AML-193 (cell line): ENCODE data around the gene CALHM1.
"Not testable (repeated sequence)": the region's sequence is repeated elsewhere in the genome, so short reads cannot be mapped to it uniquely, and the experiment has no call there.

Experiments
- DNase-seq, 2 experiments: peaks; one replicate each; lab custom pipeline; 2025; lab: John Stamatoyannopoulos, UW

Gene CALHM1, protein sequence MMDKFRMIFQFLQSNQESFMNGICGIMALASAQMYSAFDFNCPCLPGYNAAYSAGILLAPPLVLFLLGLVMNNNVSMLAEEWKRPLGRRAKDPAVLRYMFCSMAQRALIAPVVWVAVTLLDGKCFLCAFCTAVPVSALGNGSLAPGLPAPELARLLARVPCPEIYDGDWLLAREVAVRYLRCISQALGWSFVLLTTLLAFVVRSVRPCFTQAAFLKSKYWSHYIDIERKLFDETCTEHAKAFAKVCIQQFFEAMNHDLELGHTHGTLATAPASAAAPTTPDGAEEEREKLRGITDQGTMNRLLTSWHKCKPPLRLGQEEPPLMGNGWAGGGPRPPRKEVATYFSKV

DNA sequence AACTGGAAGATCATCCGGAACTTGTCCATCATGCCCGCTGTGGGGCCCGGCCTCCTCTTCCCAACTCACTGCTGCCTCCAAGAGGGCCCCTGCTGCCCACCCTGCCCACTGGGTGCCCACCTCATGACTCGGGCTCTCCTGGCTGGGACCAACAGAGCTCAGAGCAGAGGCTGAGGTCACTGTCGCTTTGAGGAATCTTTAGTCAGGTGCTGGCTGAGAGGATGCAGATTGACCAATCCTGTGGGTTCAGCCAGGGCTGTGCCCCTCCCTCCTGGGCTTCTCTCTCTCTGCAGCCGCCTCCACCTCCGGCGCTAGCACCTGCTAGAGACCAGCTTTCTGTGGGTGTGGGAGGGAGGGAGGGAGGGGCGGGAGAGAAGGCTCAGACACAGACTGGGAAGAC is at the start of gene CALHM1:
CALHM1 (minus strand) TSS at position 181 of the 400 bp plus-strand sequence; CDS start at position 32, 149 bp downstream.
- DNase-seq, result no peak

DNA sequence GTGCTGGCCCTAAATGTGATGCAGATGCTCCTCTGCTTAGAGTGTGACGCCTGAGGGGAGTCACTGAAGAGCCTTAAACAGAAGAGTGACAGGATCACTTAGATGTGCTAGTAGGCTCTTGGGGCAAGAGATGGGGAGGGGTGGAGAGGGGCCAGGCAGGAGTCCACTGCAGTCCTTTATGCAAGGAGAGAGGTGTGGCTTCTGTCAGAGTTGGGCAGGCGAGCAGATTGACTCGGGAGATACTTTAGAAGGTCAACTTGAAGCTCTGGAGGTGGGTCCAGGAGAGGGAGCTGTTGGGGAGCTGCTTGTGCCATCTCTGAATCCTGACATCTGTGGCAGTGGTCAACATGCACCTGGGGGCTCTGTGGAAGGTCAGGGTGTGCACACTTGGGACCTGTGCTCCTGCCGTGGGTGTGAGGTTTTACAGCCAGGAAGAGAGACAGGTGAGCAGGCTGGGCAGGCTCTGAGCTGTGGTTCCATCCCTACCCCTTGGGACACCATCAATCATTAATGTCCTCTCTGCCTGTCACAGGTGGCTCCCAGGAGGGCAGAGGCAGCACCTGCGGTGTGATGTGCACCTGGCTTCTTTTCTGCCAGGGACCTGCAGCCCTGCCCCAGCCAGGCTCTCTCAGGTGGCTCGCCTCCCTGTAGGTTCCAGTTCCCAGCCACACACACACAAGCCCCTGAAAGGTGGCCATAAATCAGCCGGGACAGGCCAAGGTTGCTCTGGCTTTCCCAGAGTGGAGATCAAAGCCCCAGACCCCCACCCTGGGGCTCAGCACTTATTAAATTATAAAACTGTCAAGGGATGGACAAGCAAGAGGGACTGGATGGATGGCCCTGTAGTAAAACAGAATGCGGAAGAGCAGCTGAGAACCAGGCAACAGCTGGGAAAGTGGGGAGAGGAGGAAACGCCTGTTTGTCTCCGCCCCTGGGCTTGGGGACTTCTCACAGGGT is 48.8 kb upstream of the CALHM1 start:
- DNase-seq, result no peak

DNA sequence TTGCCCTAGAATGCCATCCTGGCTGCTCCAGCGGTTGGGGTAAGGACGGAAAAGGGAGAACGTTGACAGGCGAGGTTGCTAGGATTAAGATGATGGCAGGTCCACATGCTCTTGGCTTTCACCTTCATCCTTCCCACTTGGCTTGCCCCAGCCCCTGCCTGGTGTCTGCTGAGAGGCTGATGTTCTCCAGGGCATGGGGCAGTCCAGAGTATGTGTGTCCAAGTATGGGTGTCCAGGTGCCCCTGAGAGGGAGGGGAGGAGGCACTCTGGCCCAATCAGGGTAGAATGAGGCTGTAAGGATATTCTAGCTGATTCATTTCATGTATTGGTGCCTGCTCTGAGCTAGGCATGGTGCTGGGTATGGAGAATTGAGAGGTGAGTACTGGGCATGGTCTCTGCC is 47.4 kb upstream of the CALHM1 start:
- no peak for DNase-seq

DNA sequence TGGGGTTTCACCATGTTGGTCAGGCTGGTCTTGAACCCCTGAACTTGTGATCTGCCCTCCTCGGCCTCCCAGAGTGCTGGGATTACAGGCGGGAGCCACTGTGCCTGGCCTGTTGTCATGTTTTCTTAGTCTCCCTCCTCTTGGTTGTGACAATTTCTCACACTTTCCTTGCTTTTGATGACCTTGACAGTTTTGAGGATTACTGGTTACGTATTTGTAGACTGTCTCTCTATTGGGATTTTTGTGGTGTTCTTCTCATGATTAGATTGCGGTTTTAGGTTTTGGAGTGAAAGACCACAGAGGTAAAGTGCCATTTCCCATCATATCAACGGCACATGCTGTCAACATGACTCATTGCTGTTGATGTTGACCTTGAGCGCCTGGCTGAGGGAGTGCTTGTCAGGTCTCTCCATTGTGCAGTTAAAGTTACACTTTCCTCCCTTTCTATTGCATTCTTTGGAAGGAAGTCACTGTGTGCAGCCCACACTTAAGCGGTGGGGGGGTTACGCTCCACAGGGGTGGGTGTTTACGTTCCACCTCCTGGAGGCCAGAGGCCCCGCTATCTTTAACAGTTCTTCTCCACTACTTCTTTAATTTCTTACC is 45.6 kb upstream of the CALHM1 start:
- no peak for DNase-seq

DNA sequence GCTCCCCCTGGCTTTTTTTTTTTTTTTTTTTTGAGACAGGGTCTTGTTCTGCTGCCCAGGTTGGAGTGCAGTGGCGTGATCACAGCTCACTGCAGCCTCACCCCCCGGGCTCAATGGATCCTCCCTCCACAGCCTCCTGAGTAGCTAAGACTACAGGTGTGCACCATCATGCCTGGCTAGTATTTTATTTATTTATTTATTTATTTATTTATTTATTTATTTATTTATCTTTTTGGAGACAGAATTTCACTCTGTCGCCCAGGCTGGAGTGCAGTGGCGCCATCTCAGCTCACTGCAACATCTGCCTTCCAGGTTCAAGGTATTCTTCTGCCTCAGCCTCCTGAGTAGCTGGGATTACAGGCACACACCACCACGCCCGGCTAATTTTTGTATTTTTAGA is 45.1 kb upstream of the CALHM1 start:
- not testable (repeated sequence) for DNase-seq

DNA sequence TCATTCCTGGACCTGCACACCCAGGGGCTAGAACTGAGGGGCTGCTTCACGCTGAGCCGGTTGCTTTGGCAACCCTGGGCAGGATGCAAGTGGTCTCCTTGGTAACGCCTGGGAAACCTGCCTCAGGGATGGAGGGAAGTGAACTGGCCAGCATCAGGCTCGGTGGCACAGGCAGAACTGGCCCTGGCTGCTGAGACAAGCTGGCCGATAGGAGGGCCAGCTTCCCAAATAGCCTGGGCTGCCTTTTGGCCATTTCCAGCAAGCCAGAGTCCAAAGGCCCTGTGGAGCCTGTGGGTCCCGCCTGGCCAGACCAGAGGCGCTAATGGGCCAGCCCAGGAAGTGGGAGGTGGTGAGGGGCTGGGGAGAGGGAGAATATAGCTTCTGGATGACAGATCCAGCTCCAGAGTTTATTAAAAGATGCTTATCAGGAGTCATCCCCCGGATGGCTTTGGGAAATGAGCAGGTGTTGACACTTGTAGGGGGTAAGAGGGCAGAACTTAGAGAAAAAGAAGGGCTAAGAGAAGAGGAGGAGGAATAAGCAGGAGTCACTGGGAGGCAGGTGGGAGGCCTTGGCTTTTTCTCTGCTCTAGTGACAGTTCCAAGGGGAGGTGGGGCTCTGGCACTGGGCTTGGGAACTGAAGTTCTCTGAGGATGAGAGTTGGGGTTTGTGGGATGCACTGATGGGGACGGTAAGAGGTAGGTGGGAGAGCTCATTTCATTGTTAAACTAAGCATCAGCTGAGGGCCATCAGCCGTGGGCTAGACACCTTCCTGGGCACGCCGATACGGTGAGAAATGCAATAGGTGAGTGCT is 44.4 kb upstream of the CALHM1 start:
- no peak for DNase-seq

DNA sequence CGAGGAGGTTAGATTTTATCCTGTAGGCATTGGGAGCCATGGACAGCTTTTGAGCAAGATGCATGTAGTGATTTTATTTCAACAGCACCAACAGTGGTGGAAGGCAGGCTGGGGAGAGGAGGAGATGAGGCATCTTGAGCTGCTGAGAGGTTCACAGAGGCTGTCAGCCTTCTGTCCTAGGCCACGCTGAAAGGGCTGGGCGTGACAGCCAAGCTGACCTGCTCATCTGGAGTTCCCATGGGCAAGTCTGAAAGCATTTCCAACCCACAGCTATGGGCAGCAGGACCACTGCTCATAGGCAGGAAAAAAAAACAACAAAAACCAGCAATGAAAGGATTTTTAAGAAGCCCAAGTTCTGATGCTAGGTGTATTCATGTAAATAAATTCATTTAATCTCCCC is 42.5 kb upstream of the CALHM1 start:
- no peak for DNase-seq

DNA sequence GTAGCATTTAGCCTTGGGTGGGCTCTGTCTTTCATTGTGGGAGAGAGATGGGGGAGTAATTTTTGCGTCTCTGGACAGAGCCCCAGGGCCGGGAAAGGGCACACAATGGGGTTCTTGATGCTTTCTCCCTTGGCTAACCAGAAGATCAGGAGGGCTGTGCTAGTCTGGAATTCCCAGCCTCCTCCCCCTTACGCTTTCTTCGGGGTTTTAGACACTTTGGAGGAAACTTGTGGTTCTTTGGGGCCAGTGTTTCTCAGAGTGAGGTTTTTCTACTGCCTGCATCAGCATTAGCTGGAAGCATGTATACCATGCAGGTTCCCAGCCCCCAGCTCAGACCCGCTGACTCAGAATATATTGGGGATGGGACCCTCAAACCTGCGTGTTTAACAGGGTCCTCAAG is 41.8 kb upstream of the CALHM1 start:
- no peak for DNase-seq

DNA sequence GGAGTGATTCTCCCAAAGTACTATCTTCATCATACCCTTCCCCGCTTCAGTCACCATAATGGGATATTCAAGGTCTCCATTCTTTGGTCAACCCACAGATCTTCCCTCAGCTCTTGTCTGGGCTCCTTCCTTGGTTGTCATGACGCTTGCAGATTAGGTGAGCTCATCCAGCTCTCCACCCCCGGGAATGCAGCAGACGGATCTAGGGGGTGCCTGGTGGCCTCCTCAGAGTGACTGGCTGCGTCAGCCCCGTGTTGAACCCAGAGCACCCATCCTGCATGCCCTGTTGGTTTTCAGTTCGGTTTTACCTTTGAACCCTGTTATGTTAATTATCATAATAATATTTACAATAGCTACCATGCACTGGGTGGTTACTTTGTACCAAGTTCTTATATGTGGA is 41.2 kb upstream of the CALHM1 start:
- no peak for DNase-seq

DNA sequence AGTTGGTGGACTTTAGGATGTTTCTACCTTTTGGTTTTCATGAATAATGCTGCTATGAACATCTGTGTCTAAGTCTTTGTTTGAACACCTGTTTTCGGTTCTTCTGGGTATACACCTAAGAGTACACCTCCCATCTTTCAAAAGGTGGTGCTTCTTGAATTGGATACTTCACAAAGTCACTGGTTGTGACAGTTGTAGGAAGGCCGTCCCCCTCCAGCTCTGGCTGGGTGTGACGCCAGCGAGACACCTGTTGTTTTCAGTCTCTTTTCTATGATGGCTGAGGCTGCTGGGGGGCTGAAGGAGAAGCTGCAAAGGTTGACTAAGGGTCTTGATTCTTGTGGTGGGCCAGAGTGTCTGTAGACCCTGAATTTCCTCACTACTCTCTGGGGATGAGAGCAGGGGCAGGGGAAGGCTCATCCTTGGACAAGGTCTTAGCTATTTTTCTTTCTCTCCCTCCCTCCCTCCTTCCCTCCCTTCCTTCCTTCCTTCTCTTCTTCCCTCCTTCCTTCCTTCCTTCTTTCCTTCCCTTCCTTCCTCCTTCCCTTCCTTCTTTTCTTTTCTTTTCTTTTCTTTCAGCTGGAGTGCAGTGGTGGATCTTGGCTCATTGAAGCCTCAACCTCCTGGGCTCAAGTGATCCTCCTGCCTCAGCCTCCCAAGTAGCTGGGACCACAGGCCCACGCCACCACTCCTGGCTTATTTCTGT is 40.4 kb upstream of the CALHM1 start:
- DNase-seq, result no peak

DNA sequence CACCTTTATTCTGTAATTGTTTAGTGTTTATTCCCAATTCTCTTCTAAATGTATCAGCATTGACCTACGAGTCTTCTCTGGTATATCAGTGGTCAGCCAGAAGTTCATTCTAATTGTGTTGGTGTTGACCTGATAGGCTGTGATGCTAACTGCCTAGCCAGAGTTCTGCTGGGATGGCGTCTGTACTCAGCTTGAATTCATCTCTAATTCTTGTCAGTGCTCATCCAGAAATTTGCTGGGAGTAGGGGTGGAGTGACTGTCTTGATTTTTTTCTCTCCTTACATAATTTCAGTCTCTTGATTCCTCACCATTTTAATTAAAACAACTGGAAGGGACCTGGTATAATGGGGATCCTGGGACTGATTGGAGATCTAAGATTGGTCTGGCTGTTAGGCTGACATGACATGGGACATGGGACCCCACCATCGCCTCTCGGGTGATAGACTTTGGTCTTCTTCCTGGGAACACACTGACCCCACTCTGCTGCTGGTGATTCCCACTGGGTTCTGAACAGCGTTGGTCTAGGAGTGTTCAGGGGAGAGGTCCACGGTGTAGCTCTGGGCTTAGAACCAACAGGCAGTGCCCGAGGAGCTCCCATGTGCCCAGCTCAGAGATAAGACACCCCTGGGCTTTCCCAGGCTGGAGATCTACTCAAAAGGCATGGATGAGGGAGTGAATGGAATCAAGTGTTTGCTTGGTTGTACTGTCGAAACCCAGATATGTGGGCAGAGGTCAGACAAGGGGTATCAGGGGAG is 38.6 kb upstream of the CALHM1 start:
- no peak for DNase-seq

DNA sequence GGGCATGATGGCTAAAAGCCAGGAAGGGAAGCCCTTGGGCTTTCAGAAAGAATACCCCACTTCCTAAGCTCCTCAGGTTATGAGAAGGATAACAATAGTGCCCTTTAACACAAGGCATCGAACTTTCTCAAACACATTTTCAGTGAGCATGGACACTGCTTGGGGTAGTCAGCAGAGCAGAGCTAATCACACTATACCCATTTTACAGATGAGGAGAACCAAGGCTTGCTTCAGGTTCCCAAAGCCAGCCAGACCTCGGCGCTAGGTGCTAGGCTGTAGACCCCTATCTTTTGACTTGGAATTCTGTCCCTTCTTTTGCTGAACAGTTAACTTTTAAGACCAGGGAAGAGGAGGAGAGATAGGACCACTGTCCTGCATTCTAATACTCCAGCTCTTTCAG is 36.6 kb upstream of the CALHM1 start:
- no peak for DNase-seq

DNA sequence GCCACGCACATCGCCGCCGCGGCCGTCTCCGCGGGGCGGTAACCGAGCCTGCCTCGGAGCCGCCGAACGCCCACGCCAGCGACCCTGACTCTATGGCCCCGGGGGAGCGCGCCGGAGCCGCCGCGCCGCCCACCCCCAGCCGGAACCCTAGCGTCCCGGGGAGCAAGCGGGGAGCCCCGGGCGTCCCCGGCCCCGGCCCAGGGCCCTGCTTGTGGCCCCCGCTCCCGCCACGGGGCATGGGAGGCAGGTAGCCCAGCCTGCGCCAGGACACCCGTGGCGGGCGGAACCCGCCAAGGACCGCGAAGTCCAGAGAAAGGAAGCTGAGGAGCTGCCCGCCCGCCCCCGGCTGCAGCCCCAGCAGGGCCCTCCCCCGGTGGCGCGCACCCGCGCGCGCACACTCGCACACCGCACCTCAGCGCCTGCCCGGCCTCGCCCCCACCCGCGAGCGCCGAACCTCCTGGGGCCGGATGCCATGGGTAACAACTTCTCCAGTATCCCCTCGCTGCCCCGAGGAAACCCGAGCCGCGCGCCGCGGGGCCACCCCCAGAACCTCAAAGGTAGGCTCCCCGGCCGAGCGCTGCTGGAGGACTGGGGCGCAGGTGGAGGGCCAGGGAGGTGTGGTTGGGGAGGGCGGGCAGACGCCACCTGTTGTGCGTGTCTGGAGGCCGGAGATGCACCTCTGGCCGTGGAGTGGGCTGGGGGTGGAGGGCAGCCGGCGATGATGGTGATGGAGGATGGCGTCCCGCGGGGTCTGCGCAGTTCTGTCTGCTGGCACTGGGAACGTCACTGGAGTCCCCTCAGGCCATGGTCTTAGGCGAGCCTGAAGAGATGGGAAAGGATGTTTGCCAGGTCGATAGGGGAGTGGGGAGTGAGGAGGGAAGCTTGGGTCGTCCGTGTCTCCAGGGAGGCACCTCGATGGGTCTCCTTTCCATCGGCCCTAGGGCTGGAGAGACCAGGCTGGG is 35.5 kb upstream of the CALHM1 start:
- DNase-seq, result no peak

DNA sequence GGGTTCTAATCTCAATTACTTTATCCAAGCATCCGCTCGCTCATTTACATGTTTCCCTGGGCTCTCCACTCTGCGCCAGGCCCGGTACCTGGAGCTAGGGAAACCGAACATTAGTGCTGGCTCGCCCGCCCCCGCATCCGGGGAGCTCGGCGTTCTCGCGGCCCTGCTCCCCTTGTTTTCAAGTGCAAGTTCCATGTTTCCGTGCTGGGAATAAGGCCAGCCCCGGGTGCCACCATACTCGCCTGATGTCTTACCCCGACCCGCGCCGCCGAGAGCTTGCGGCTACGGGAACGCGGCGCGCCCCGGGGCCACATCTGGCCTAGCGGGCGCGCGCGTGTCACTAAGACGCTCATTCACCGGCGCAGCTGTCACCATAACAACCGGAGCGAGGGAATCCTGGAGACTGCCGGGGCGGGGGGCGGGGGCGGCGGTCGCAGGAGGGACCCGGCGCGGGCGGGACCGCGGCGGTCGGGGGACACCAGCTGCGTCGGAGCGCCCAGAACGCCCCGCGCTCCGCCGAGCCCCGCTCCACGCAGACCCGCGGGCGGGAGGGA is 34.7 kb upstream of the CALHM1 start, which contains the start of gene NEURL1:
NEURL1 (plus strand) TSS at position 344 of the 554 bp plus-strand sequence. CDS start 683 bp downstream, outside the sequence.
- no peak for DNase-seq

DNA sequence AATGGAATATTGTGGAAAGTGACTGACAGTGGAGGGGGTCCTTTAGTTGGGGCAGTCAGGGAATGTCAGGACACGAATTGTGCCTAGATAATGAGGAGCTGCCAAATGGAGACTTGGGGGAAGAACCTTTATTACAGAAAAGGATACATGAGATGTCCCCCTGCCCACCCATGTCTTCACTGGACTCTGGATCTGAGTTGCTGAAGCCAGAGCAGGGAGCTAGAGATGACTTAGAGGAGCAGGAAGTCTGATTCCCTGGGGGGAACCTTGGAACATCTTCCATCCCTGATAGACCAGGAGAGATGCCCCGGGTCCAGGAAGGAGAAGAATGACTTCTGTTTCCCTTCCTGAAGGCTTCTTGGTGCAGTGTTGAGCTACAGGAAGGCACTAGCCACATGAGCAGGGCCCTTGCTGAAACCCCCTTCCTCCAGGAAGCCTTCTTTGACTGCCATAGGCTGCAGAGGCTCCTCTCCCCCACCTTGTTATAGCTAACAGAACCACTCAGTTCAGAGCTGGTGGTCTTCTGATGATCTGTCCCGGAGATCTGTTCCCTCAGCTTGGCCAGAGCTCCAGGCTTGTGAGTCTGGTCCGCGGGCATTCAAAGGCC is 34.1 kb upstream of the CALHM1 start:
- no peak for DNase-seq

DNA sequence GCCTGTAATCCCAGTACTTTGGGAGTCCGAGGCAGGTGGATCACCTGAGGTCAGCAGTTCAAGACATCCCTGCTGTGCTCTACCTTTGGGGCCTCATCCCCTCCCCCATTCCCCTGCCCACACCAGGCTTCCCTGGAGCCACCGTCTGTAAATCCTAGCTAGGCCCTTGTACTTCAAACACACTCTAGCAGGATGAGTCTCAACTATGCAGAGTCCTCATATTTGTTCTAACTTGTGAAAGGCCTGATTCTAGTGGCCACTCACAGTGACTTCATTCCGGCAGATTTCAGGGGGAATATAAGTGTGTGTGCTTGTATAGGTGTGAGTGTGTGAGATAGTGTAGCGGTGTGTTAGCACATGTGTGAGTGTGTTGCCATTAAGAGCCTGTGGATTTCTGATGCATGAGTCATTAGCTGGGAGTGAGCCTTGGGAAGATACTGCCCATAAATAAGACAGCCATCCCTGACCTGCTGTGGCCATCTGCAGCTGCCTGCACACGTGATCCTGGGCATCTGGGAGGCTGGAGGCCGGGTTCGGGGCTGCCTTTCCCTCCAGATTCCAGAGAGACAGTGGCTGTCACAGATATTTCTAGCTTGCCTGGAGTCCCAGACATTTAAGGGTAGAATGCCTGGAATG is 33.1 kb upstream of the CALHM1 start:
- no peak for DNase-seq

DNA sequence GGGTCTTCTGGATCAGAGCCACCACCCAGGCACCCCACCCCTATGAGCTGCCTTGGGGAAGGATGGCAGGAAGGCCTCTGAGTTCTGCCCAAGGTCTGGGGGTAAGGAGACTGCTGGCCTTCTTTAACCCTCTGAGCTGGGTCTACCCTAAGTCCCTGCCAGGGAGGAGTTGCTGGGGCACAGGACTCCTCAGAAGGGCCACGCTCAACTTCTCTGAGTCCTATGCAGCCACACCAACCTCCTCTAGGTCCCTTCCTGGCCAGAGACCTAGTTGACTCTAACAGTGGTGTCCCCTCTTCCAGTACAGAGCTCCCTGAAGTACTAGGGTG is 32.2 kb upstream of the CALHM1 start:
- DNase-seq, result no peak

DNA sequence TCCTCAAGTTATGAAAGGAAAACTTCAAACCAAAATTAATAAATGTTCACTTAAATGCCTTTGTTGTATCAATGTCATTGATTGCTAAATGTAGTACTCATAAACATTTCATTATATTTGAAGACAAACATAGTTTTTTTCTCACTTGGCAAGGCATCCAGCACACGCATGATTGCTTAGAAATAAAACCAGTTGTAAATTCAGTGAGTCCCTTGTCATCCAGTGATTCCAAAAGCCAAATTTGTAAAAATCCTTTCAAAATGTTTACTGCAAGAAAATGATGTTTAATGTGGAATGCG is 28.7 kb upstream of the CALHM1 start:
- no peak for DNase-seq
